Activated T-cell treated with anti-CD3 and anti-CD28 coated beads, Interleukin-2, amount 50 U/mL, for 1 hour (primary cell): ENCODE data around the gene TBC1D8.

Source experiments
- DNase-seq: peaks from one replicate; pipeline ENCODE4 v3.0.0-alpha.2; 2020

The TBC1D8 gene

GRCh38 chr2:100969998-100970397 lies 181.2 kb downstream of the TBC1D8 start:
- DNase-seq, result no peak

- no peak for DNase-seq
Measured at GRCh38 chr2:100968146-100969145, 182.7 kb downstream of the TBC1D8 start.

- no peak for DNase-seq
Measured at GRCh38 chr2:100967716-100968115, 183.5 kb downstream of the TBC1D8 start.

GRCh38 chr2:100965596-100965995 lies 185.6 kb downstream of the TBC1D8 start:
- no peak for DNase-seq

- no peak for DNase-seq
Measured at GRCh38 chr2:100964681-100965169, 186.5 kb downstream of the TBC1D8 start.

- peak; percentile 22 for DNase-seq
Measured at GRCh38 chr2:100964222-100964621, 187.0 kb downstream of the TBC1D8 start.

- no peak for DNase-seq
Measured at GRCh38 chr2:100963026-100963375, 188.2 kb downstream of the TBC1D8 start.

GRCh38 chr2:100962366-100963025 lies 188.7 kb downstream of the TBC1D8 start:
- no peak for DNase-seq

GRCh38 chr2:100960688-100961087 lies 190.5 kb downstream of the TBC1D8 start:
- no peak for DNase-seq

- no peak for DNase-seq
Measured at GRCh38 chr2:100959225-100959880, 191.8 kb downstream of the TBC1D8 start.

GRCh38 chr2:100957996-100958653 lies 193.1 kb downstream of the TBC1D8 start:
- no peak for DNase-seq
